Measurements from ENCODE around the gene TMOD1.
"Not testable (repeated sequence)": the region's sequence is repeated elsewhere in the genome, so short reads cannot be mapped to it uniquely, and the experiment has no call there.

The TMOD1 gene

DNA sequence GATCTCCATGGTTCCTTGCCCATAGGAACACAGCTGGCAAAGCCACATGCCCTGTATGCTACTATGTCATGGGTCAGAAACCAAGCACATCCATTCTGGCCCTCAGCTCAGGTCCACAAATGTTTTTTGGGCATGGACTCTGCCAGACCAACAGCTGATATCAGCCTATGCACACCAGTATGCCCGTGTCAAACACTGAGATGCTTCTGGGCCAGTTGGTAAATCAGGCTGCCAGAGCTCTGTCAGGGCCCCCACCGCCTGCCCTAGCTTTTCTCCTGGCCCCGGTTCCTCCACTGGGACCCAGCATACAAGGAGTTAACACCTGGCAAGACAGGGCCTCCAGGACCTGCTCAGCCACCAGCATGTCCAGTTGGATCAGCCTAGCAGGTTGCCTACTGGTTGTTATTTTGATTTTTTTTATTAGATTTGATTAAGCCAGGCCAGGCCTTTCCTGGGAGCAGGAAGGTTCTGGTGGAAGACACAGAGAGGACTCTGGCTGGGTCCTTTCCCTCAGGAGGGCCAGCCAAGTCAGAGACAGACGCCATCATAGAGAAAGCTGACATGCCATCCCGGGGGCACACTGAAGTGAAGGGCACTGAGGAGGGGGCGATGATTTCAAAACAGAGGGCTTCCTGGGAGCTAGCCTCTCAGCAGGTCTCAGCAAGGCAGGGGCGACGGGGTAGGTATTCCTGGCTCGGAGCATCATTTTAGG, 65.9 kb downstream of the TMOD1 start:
- H3K4me1 Mint-ChIP-seq (ENCODE audit: low read depth): no peaks in the 10 kb centered on the region
- no peak overlapping the region for H3K4me3 Mint-ChIP-seq
- intact Hi-C loops (cut with micrococcal nuclease): no loop called here
- H3K27me3 Mint-ChIP-seq: no peaks in the 10 kb centered on the region
- no peaks in the 10 kb centered on the region for H3K36me3 Mint-ChIP-seq (ENCODE audit: low read depth)
- H3K9me3 Mint-ChIP-seq: no peaks in the 10 kb centered on the region
- H3K27ac Mint-ChIP-seq: no peak overlapping the region

DNA sequence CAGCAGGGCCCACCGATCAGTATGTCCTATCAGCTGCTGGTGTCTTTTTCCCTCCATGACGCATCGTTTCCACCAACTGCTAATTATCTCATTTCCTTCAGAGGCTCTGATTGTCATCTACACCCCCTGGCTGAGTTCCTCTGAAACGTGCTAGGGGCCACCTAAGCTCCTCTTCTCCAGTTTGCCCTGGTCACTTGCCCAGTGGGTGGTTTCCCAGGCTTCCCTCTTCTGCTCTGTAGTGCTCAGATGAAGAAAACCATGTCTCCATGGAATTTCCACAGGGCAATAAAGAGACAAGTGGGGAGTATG, 66.4 kb downstream of the TMOD1 start:
- H3K4me1 Mint-ChIP-seq (ENCODE audit: low read depth): no peaks in the 10 kb centered on the region
- no peaks in the 10 kb centered on the region for H3K27me3 Mint-ChIP-seq
- intact Hi-C loops (cut with micrococcal nuclease): no loop called here
- H3K27ac Mint-ChIP-seq: no peak overlapping the region
- H3K9me3 Mint-ChIP-seq: no peaks in the 10 kb centered on the region
- H3K36me3 Mint-ChIP-seq (ENCODE audit: low read depth): no peaks in the 10 kb centered on the region
- H3K4me3 Mint-ChIP-seq: no peak overlapping the region

DNA sequence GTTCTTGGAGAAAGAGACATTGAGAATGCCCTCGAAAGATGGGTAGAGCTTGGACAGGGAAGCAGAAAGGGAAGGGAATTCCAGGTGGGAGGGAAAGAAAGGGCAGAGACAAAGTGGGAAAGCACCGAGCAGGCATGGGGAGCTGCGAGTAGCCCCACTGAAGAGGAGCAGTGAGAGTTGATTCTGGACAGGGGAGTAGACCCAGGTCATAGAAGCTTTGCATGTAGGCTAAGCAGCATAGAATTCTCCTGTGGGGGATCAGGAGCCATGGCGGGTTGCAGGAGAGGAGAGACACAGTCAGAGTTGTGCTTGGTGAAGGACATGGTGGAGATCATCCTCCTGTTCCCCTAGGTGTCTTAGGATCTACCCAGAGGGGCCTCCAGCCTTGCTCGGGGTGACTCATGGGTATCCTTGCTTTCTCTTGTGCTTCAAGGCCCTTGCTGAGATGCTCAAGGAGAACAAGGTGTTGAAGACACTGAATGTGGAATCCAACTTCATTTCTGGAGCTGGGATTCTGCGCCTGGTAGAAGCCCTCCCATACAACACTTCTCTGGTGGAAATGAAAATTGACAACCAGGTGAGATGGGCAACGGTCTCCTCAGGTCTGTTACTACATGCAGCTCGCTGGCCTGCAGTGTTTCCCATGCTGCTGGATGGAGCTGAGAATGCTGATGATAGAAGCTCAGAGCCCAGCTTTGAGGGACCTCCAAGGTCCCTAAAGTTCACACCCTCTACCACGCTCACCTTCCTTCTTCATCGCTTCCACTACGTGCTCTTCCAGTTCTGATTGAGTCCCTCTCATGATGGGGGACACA, 67.2 kb downstream of the TMOD1 start:
- Mint-ChIP-seq H3K4me3 (no peak overlapping the region), H3K9me3 (no peaks in the 10 kb centered on the region), H3K36me3 (ENCODE audit: low read depth) (no peaks in the 10 kb centered on the region), H3K27me3 (no peaks in the 10 kb centered on the region), H3K27ac (no peak overlapping the region), H3K4me1 (ENCODE audit: low read depth) (no peaks in the 10 kb centered on the region)
- intact Hi-C loops (cut with micrococcal nuclease): no loop called here

DNA sequence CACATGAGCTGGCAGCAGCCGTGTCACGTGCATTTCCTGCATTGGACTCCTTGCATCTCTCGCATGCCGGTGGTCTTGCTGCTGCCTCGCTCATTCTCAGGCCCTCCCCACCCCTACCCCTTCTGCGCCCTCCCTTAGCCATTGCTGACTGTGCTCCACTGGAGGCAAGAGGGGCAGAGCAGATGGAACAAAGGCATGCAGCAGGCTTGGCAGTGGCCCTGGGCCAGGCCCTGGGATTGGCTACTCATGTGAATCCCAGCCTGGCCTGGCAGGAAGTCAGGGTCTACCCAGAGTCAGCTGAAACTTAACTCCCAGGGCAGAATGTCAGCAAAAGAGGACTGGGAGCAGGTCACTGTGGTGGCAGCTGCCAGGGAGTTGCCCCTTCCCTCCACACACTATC, 69.4 kb downstream of the TMOD1 start:
- H3K27me3 Mint-ChIP-seq: peaks cover 3% of the 10 kb centered on the region
- peaks cover 5% of the 10 kb centered on the region for H3K4me1 Mint-ChIP-seq (ENCODE audit: low read depth)
- intact Hi-C loops (cut with micrococcal nuclease): no loop called here
- H3K36me3 Mint-ChIP-seq (ENCODE audit: low read depth): no peaks in the 10 kb centered on the region
- H3K27ac Mint-ChIP-seq: no peak overlapping the region
- no peaks in the 10 kb centered on the region for H3K9me3 Mint-ChIP-seq
- H3K4me3 Mint-ChIP-seq: no peak overlapping the region

DNA sequence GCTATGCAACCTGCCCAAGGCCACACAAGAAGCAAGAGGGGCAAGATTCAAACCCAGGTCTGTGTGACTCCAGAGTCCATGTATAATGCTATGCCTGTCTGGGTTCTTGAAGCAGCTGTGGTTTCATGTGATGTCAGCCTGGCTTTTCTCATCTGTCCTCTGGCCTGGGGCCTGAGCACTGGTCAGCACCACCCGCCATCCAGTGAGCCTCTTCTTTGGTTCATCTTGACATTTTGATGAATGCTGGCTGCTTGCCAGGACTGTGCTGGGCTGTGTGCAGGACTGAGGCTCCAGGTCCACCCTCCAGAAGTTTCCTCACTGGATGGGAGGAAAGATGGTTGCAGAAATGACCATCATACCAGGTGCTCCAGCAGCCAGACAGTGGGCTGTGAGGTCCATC, 70.2 kb downstream of the TMOD1 start:
- H3K9me3 Mint-ChIP-seq: no peaks in the 10 kb centered on the region
- H3K27ac Mint-ChIP-seq: no peak overlapping the region
- H3K4me1 Mint-ChIP-seq (ENCODE audit: low read depth): peaks cover 5% of the 10 kb centered on the region
- intact Hi-C loops (cut with micrococcal nuclease): no loop called here
- H3K27me3 Mint-ChIP-seq: peaks cover 3% of the 10 kb centered on the region
- H3K36me3 Mint-ChIP-seq (ENCODE audit: low read depth): no peaks in the 10 kb centered on the region
- H3K4me3 Mint-ChIP-seq: no peak overlapping the region

DNA sequence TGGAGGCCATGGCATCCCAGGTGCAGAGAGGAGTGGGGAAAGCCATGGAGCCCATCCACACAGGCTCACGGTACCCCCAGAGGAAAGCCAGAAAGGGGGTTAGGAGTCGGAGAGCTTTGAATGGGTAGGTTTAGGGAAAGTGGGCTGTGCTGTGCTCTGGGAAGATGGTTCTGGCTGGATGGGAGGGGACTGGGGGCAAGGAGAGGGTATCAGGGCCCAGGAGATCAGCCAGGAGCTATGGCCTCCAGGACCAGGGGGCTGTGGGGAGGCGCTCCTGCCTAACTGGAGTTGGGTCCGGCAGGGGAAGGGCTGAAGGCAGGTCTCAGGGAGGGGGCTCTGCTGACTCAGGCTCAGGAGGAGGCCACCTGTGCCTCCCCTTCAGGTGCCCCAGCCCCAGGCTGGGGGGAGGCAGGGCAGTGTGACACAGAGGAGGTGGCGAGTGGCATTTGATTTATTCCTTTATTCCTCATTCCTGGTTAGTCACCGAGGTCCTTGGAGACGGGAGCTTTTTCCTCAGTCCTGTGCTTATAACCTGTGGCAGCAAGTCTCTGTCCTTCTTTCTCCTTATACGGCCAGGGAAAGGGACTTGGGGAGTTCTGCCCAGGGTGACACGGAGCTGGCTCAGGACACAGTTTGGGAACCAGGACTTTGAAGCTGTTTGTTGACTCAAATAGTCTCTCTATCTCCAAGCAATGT, 70.9 kb downstream of the TMOD1 start:
- H3K9me3 Mint-ChIP-seq: no peaks in the 10 kb centered on the region
- H3K27ac Mint-ChIP-seq: no peak overlapping the region
- H3K27me3 Mint-ChIP-seq: peaks cover 3% of the 10 kb centered on the region
- intact Hi-C loops (cut with micrococcal nuclease): no loop called here
- H3K4me3 Mint-ChIP-seq: no peak overlapping the region
- H3K4me1 Mint-ChIP-seq (ENCODE audit: low read depth): peaks cover 10% of the 10 kb centered on the region
- H3K36me3 Mint-ChIP-seq (ENCODE audit: low read depth): no peaks in the 10 kb centered on the region

DNA sequence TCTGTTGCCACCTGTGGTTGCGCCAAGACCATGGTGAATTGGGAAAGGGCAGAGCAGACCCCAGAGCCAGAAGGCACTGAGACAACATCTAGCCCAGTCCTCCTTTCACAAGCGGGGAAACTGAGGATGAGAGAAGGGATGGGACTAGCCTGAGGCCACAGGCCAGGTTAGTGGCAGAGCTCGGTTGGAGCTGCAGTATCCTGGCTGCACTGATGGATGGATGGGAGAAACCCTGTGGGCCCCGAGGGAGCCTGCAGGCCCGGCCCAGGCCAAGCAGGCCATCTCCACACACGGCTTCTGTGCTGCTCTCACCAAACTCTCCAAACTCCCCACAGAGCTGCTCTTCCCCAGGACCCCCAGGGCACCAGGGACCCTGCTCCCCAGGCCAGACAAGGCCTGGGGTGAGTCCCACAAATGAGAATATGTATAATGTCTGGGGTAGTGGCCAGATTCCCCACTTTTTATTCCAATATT, 71.5 kb downstream of the TMOD1 start:
- no peak overlapping the region for H3K4me3 Mint-ChIP-seq
- intact Hi-C loops (cut with micrococcal nuclease): no loop called here

DNA sequence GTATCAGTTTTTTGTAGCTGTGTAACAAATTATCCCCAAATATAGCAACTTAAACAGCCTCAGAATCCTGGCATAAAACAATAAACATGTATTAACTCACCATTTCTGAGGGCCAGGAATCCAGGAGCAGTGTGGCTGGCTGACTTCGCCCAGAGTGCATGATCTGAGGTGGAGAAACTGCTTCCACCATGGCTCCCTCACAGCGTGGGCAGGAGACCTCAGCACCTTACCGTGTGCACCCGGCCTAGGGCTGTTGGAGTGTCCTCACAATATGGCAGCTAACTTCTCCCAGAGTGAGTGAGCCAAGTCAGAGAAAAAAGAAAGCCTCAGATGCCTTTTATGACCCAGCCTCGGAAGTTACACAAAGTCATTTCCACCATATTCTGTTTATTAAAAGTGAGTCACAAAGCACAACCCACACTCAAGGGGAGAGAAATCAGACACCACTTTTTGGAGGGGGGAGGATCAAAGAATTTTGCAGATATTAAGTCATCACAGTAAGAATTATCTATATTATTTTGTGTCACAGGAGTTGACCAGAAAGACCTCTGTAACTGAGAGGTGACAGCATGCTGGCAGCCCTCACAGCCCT, 72.1 kb downstream of the TMOD1 start:
- intact Hi-C loops (cut with micrococcal nuclease): no loop called here
- Mint-ChIP-seq H3K27me3 (peaks cover 3% of the 10 kb centered on the region), H3K36me3 (ENCODE audit: low read depth) (no peaks in the 10 kb centered on the region), H3K27ac (no peak overlapping the region), H3K9me3 (no peaks in the 10 kb centered on the region), H3K4me1 (ENCODE audit: low read depth) (peaks cover 10% of the 10 kb centered on the region), H3K4me3 (no peak overlapping the region)

More for the DNA sequence above, 71.5 kb downstream of the TMOD1 start:
- Mint-ChIP-seq H3K4me1 (ENCODE audit: low read depth) (peaks cover 10% of the 10 kb centered on the region), H3K27ac (no peak overlapping the region), H3K9me3 (no peaks in the 10 kb centered on the region), H3K36me3 (ENCODE audit: low read depth) (no peaks in the 10 kb centered on the region), H3K27me3 (peaks cover 3% of the 10 kb centered on the region)

DNA sequence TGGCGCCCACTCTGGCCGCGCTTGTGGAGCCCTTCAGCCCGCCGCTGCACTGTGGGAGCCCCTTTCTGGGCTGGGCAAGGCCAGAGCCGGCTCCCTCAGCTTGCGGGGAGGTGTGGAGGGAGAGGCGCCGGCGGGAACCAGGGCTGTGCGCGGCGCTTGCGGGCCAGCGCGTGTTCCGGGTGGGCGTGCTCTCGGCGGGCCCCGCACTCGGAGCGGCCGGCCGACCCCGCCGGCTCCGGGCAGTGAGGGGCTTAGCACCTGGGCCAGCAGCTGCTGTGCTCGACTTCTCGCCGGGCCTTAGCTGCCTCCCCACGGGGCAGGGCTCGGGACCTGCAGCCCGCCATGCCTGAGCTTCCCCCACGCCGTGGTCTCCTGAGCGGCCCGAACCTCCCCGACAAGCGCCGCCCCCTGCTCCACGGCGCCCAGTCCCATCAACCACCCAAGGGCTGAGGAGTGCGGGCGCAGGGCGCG, 72.7 kb downstream of the TMOD1 start:
- intact Hi-C loops (cut with micrococcal nuclease); H3K4me3 Mint-ChIP-seq: not testable (repeated sequence)

DNA sequence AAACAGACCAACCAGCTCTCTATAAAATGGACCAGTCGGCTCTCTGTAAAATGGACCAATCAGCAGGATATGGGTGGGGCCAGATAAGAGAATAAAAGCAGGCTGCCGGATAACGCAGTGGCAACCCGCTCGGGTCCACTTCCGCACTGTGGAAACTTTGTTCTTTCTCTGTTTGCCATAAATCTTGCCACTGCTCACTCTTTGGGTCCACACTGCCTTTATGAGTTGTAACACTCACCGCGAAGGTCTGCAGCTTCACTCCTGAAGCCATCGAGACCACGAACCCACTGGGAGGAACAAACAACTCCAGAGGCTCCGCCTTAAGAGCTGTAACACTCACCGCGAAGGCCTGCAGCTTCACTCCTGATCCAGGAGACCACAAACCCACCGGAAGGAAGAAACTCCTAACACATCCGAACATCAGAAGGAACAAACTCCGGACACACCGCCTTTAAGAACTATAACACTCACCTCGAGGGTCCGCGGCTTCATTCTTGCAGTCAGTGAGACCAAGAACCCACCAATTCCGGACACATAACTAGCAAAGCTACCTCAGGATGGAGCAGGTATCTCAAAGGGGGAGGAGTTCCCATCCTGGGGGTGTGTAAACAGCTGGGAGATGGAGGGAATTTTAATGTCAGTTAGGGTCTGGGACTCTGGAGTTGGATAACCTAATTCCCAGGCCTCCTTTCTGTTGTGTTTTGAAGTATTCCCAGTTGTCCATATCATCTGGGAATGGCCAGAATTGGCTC, 73.6 kb downstream of the TMOD1 start:
- H3K27me3 Mint-ChIP-seq; H3K36me3 Mint-ChIP-seq (ENCODE audit: low read depth); H3K4me1 Mint-ChIP-seq (ENCODE audit: low read depth); intact Hi-C loops (cut with micrococcal nuclease); H3K9me3 Mint-ChIP-seq: not testable (repeated sequence)
- H3K4me3 Mint-ChIP-seq: peak overlapping the region; percentile 68
- peak overlapping the region; percentile 35 for H3K27ac Mint-ChIP-seq

More for the DNA sequence above, 72.7 kb downstream of the TMOD1 start:
- not testable (repeated sequence) for H3K27me3 Mint-ChIP-seq; H3K36me3 Mint-ChIP-seq (ENCODE audit: low read depth); H3K4me1 Mint-ChIP-seq (ENCODE audit: low read depth); H3K27ac Mint-ChIP-seq; H3K9me3 Mint-ChIP-seq

DNA sequence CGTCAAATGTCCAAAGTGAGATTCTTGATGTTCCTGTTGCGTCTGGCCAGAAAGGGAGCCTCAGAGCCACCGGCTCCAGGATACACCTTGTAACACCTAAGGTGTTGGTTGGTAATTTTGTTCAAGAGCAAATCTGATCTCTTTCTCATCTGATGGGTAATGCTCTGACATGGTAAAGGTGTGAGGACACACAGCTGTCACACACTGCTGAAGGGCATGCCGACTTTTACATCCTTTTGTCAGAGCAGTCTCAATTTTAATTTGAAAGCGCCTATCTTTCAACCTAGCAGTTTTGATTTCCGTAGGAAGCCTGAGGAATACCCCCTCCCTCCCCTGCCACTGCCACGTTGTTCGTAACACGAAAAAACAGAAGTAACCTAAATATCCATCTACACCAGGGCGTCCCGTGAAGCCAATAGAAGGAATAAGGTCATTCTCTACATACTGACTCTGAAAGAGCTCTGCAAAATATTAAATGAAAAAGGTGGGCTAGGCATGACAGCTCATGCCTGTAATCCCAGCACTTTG, 74.3 kb downstream of the TMOD1 start:
- intact Hi-C loops (cut with micrococcal nuclease): no loop called here
- H3K27me3 Mint-ChIP-seq: peaks cover 3% of the 10 kb centered on the region
- H3K36me3 Mint-ChIP-seq (ENCODE audit: low read depth): no peaks in the 10 kb centered on the region
- no peak overlapping the region for H3K4me3 Mint-ChIP-seq
- H3K4me1 Mint-ChIP-seq (ENCODE audit: low read depth): peaks cover 10% of the 10 kb centered on the region
- H3K9me3 Mint-ChIP-seq: no peaks in the 10 kb centered on the region
- no peak overlapping the region for H3K27ac Mint-ChIP-seq

DNA sequence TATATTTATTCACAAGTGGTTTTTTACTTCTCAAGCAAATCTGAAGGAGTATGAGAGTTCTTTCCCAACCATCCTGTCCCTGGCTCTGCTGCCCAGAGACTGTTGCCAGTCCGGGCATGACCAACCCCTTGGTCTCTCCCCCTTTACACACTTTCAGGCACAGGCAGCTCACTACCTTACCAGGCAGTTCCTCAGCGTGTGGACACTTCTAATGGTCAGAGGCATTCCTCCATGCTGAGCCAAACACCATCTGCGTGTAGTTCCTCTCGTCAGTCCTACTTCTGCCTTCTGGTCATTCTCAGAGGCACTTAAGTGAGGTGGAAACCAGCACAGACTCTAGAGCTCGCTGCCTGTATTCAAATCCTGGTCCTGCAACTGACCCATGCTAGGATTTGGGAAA, 75.6 kb downstream of the TMOD1 start:
- Mint-ChIP-seq H3K36me3 (ENCODE audit: low read depth) (no peaks in the 10 kb centered on the region), H3K27me3 (peaks cover 3% of the 10 kb centered on the region), H3K4me1 (ENCODE audit: low read depth) (peaks cover 10% of the 10 kb centered on the region), H3K27ac (no peak overlapping the region), H3K9me3 (no peaks in the 10 kb centered on the region), H3K4me3 (no peak overlapping the region)
- intact Hi-C loops (cut with micrococcal nuclease): no loop called here

DNA sequence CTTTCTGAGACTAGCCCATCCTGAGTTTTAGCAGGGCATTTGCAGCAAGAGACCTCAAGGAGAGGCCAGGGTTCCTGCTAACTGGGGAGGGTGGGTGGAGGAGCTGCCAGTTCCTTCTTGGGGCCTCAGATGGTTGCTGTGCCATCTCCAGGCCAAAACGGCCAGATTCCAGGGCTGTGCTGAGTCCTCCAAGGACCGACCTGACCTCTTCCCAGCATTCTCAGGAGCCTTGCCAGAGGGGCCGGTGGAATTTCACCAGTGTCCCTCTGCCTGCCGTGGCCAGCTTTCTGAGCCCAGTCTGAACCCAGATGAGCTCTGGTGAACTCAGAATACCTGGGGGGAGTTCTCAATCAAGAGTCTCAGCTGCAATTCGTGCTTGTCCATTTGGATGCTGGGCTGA, 77.4 kb downstream of the TMOD1 start:
- Mint-ChIP-seq H3K36me3 (ENCODE audit: low read depth) (no peaks in the 10 kb centered on the region), H3K27ac (no peak overlapping the region), H3K4me3 (no peak overlapping the region), H3K4me1 (ENCODE audit: low read depth) (peaks cover 10% of the 10 kb centered on the region), H3K9me3 (no peaks in the 10 kb centered on the region), H3K27me3 (peaks cover 3% of the 10 kb centered on the region)
- intact Hi-C loops (cut with micrococcal nuclease): no loop called here

All from dendritic cell treated with granulocyte-macrophage colony-stimulating factor and Interleukin-4, amounts not matched to agents 40 ng/mL and 50 ng/mL, for 4 days (primary cell).